ENCODE measurements around the gene STK10. TPM values are rescaled to one million over a fixed set of nuclear protein-coding genes. Genes with fewer than 3 reads are reported as not detected.
A peak's percentile ranks its signal among the peaks of the same experiment; 100 is the strongest.

Gene STK10
- 22.9 TPM for total RNA-seq (2021; ENCODE audit: unreplicated experiment)
- 14.5 and 15.3 TPM in 2 replicates for polyA plus RNA-seq (2012)
- percentile 56 among the genes with signal in this experiment for Bru-seq, nascent RNA
- percentile 56 among the genes with signal in this experiment for BruChase-seq, experiment 1, labeled RNA remaining after a 6-hour chase
- percentile 55 among the genes with signal in this experiment for BruChase-seq, experiment 2, labeled RNA remaining after a 2-hour chase
- long read RNA-seq, full-length matches to known transcripts: 9 of 23 reads
- long read RNA-seq, partial matches to known transcripts: 7 of 23 reads
- long read RNA-seq, other reads (novel, unspliced or antisense): 7 of 23 reads

DNA sequence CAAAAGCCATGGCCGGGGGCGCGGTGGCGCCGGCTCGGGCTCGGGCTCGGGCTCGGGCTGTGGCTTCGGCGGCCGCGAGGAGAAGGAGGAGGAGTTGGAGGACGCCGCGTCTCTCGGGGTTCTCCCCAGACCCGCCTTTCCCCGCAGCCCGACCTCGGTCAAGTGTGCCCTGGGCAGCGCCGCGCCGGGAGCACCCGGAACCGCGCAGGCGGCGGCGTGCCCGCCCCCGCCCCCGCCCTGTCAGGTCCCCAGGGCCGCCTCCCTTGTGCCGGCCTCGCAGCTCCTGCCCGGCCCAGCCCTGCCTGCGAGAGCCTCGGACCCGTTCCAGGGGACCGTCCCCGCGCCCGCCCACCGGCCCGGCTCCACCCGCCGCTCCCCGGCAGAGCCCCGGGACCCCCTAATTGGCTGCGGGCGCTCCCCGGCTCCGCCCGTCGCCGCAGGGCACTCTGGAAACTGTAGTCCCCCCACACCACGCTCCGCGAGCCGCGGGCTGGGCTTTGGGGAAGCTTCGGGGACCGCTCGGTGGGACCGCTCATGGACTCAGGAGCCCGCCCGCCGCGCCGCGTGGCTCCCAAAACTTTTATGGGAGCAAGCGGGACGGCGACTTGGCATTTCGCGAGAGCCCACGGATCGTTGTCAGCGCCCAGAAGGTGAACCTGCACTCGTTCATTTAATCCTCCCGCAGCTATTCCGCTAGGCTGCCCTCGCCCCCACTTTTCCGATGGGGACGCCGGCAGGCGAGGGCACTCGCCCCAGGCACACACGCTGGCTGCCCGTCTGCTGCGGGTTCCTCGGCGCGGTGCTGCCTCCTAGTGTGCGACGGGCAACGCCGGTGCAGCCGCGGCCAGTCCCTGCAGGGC lies at the start of gene STK10:
Gene STK10, minus strand, starts transcription at position 192 of the 860 bp plus-strand sequence. Its CDS starts 182 bp downstream, at position 10.
- TF ChIP-seq TCF7L2 (IDR thresholded peaks at IDR 0.05; ENCODE audit: borderline replicate concordance, extremely low read depth, insufficient read depth, insufficient read length): peak; percentile 8
- TF ChIP-seq POLR2AphosphoS5 (IDR thresholded peaks at IDR 0.05; ENCODE audit: low read depth, low read length): peak; percentile 77
- TF ChIP-seq EZH2phosphoT487 (IDR thresholded peaks at IDR 0.05; ENCODE audit: borderline replicate concordance): no peak
- peak; percentile 47 for TF ChIP-seq YY1 (IDR thresholded peaks at IDR 0.05; ENCODE audit: extremely low read depth, insufficient replicate concordance, low read depth, low read length)
- TF ChIP-seq FOSL1 (IDR thresholded peaks at IDR 0.05; ENCODE audit: low read depth): no peak
- TF ChIP-seq CTCF (IDR thresholded peaks at IDR 0.05 in 2 of 3, conservative IDR thresholded peaks at IDR 0.05 in 1 of 3; ENCODE audit: borderline replicate concordance in 1 of 3, insufficient read depth in 1 of 3, low read depth in 2 of 3, low read length in 2 of 3): peak in 2 of 3 experiments; percentile 76 to 81; a peak in 4 of 6 replicates
- peak; percentile 16; the same call in 1 of the 2 replicates for TF ChIP-seq ZFX (IDR thresholded peaks at IDR 0.05)
- ChIA-PET RAD21 (ENCODE audit: low non-redundant PET in 1 of 2, low total read pairs in 2 of 2, uncharacterized antibody in 2 of 2, unreplicated experiment in 2 of 2) (interaction anchor here in 1 of 2 experiments (1.0 kb wide), 2 partner anchors 85 to 129 kb away, joined by 3 to 4 read pairs; no protein-coding TSS in a partner anchor), POLR2A (interaction anchor here (0.7 to 1.7 kb wide), 5 partner anchors 9 to 770 kb away, joined by 3 to 9 read pairs (median 5); partner anchors contain the start of gene FBXW11), CTCF (interaction anchor here (0.6 to 1.7 kb wide), 19 partner anchors 9 to 281 kb away, joined by 3 to 8 read pairs (median 3); partner anchors contain the start of gene UBTD2)
- peak within 1 kb of the TSS; percentile 93 to 97 for H3K4me3 ChIP-seq (replicated peaks in 1 of 2; ENCODE audit: low read depth in 1 of 2, low read length in 2 of 2)
- BruUV-seq (replicated peaks): no TSS peak
- no peaks in the 10 kb centered on the region for H3K27me3 ChIP-seq (ENCODE audit: insufficient read depth, low read length)
- peak within 1 kb of the TSS; percentile 96 for H2AFZ ChIP-seq (ENCODE audit: low read depth, low read length, poor library complexity, severe bottlenecking)
- H3K4me2 ChIP-seq (ENCODE audit: low read length): peak within 1 kb of the TSS; percentile 100
- ATAC-seq (peak; percentile 86), DNase-seq (ENCODE audit: low read depth, low spot score) (peak; percentile 75)
- H3K9ac ChIP-seq (ENCODE audit: low read length): peak within 1 kb of the TSS; percentile 80
- H3K79me2 ChIP-seq (ENCODE audit: insufficient read depth, low read length): peaks cover 17% of the 10 kb centered on the region
- peaks cover 10 to 28% of the 10 kb centered on the region in 2 experiments for H3K4me1 ChIP-seq (ENCODE audit: control insufficient read depth in 1 of 2, insufficient read depth in 2 of 2, low read length in 2 of 2)
- intact Hi-C loops (cut with micrococcal nuclease): loop anchor here (1.0 to 10.0 kb wide), 6 partner anchors 81 to 277 kb away; partner anchors contain the start of genes SH3PXD2B and UBTD2
- no peaks in the 10 kb centered on the region for H3K36me3 ChIP-seq (ENCODE audit: control insufficient read depth in 1 of 2, insufficient read depth in 2 of 2, low read length in 2 of 2)
- no peaks in the 10 kb centered on the region for H3K9me3 ChIP-seq (ENCODE audit: control insufficient read depth in 1 of 2, insufficient read depth in 1 of 2, low read depth in 1 of 2, low read length in 2 of 2)
- peak within 1 kb of the TSS; percentile 75 for H3K27ac ChIP-seq (ENCODE audit: low read depth, low read length)
- H3K9me2 ChIP-seq (ENCODE audit: insufficient read depth): no peaks in the 10 kb centered on the region
- no peaks in the 10 kb centered on the region for H4K20me1 ChIP-seq (ENCODE audit: insufficient read depth)
